GM19395 (cell line): ENCODE measurements around the gene POGK.
"Not testable (repeated sequence)": the region's sequence is repeated elsewhere in the genome, so short reads cannot be mapped to it uniquely, and the experiment has no call there.

ENCODE experiments used
- ATAC-seq: cut with Tn5 transposase; IDR thresholded peaks from one replicate; pipeline ENCODE4 v1.9.1; 2021; ENCODE audit warnings: mild to moderate bottlenecking, moderate library complexity; ENCODE audit not compliant: unreplicated experiment

The POGK gene

GRCh38 chr1:166855558-166855957 is 16.3 kb downstream of the POGK start:
- no peak for ATAC-seq

GRCh38 chr1:166857995-166858394 is 18.7 kb downstream of the POGK start:
- no peak for ATAC-seq

GRCh38 chr1:166858726-166859419 is 19.6 kb downstream of the POGK start:
- no peak for ATAC-seq

DNA sequence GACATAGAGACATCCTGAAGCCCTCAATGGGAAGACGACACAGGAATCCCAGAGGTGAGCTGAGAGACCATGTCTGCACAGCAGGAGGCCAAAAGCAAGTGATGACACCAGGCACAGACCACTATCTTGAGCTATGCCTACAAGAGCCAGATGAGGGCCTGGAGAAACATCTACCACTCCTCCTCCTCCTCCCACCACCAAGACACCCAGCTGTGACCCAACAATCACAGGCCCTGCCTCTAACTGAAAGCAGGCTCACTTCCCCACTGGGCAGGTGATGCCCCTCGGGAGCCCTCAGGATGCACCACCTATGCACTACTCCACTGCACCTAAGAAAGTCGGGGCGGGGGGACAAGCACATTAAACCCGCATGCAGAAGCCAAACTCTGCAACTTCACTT is 20.3 kb downstream of the POGK start:
- no peak for ATAC-seq

- no peak for ATAC-seq
These were observed 26.7 kb downstream of the POGK start for GRCh38 chr1:166865926-166866325.

GRCh38 chr1:166868639-166869038 is 29.4 kb downstream of the POGK start:
- no peak for ATAC-seq

DNA sequence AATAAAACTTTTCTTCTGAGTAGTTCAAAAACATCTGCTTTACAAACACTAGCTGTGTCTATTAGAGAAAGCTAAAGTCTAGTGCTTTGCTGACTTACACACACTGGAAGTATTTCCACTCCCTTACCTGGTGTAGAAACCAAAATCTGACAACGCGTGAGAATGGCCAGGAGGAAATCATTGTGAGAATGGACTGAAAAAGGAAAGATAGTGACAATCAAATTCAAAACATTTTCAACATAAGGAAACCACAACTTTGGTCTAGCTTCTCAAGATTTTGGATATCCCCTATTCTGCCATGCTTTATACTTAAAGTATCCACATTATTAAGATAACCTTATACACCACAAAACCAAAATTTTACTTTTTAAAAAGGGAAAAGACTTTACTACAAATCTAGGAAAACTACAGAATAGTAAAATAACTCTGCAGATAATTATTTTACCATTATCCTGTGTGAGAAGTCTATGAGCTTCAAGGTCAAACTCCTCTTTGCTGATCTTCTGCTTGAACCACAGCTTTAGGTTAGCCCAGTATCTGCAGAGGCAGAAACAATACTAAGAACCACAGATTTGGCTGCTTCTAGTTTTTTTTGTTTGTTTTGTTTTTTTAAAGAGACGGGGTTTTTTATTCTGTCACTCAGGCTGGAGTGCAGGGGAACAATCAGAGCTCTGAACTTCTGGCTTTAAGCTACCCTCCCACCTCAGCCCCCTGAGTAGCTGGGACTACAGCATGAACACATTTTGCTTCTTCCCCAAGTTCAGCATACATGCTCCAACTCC is 30.2 kb downstream of the POGK start:
- no peak for ATAC-seq

- ATAC-seq = no peak
These were observed 31.3 kb downstream of the POGK start for GRCh38 chr1:166870584-166870983.

- no peak for ATAC-seq
These were observed 35.2 kb downstream of the POGK start for GRCh38 chr1:166874464-166874863.

DNA sequence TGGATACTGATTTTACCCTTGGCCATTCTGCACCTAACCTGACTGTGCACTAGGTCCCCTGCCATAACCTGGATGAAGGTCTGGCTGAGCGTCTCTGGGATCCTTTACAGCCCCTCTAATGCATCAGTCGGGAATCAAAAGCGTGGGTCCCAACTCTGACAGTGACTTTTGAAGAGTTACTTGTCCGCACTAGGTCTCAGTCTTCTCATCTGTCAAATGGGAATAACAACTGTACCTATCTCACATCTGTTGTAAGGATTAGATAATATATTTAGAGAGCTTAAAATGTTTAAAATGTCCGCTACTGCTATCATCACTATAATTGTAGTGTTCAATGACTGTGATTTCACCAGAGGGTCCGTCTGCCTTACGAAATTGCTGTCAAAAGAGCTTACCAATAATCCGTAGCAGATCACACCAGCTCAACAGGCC is 36.0 kb downstream of the POGK start:
- no peak for ATAC-seq

DNA sequence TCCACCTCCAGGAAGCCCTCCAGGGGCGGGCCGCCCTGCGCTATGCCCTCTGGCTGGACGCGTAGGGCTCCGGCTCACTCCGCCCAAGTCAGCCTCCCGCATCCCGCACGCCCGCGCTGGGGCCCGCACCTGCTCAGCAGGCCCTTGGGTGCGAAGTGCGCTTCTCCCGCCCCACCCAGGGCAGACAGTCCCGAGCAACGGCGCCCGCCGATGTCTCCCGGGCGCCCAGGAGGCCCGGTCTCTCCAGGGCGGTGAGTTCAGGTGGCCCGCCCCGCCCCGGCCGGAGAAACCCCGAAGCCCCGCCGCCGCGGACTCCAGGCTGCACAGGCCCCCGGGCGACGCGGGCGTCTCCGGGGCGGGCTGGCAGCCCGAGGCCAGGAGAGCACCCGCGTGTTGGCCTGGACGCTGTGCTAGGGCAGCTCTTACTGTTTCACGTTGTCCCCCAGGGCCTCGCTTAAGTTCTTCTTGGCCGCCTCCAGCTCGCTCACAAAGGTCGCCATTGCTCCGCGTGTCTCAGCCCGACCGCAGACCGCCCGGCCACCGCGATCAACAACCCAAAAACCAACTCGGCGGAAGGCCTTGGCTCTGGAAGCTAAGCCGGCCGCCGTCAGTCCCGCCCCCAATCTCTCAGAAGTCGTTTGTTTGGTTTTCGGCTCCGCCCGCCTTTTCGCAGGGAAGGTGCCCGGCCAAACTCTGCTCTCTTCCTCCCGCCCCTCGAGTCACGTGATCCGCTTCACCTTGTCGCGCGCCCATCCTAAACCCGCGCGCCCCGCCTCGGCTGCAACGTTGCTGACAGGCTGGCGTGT is 36.7 kb downstream of the POGK start, which contains the start of gene TADA1:
TADA1 (minus strand) TSS at position 531 of the 806 bp plus-strand sequence; CDS start at position 500, 31 bp downstream.
- ATAC-seq = peak; percentile 90

DNA sequence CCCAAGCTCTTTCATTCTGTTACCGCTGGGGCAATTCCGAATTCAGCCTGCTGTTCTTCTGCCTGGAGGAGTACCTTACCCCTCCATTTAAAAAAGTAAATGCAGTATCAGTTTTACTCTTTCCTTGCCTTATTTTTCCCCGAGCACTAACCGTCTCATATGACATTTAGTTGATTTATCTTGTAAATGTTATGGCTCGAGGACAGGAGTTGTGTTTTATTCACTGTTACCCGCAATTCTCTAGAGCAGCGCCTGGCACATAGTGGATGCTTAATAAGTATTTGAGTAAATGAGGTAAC is 37.2 kb downstream of the POGK start:
- no peak for ATAC-seq

- ATAC-seq = not testable (repeated sequence)
These were observed 39.1 kb downstream of the POGK start for GRCh38 chr1:166878173-166878917.

DNA sequence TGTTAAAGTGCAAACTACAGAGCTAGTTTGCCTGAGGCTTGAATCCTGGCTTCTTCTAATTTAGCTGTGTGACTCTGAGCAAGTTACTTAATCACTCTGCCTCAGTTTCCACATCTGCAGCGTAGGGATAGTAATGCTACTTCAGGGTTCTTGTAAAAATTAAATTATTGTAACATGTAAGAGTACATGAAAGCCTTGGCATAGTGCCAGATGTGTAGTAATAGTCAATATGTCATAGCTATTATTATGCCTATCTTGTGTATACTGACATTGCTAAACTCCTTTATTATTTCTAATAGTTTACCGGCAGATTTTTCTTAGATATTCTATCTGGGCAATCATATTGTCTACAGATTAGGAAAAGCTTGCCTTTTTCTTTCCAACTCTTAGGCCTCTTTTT is 43.6 kb downstream of the POGK start:
- ATAC-seq = no peak

DNA sequence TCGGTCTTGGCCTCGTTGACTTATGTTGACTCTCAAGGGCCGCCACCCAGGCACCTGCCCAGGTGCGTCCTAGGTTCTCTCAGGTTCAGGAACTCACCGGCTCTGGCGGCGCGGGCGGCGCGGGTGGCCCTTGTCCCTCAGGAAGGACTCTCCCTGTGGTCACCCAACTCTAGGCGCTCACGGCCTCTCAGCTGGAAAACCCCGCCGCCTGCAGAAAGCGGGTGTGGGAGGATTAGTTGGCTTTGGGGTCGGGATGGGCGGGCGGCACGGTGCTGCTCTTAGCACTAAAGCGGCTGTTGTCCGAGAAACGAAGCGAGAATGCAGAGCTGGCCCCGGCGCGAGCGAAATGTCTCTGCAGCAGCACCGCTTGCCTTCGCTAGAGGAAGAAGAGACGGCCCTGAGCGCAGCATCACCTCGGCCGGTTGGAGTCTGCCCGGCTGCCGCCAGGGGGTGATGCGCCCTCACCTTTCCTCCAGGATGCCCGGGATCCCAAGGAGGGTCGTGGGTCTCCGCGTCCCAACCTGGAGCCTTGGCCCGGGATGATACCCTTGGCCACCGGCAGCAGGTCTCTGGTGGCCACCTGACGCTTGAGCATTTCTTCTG is 44.9 kb downstream of the POGK start:
- peak; percentile 61 for ATAC-seq

GRCh38 chr1:166884971-166885370 is 45.7 kb downstream of the POGK start:
- no peak for ATAC-seq

GRCh38 chr1:166888373-166889111 is 49.3 kb downstream of the POGK start:
- ATAC-seq = no peak

GRCh38 chr1:166889776-166890175 is 50.5 kb downstream of the POGK start:
- ATAC-seq = no peak

DNA sequence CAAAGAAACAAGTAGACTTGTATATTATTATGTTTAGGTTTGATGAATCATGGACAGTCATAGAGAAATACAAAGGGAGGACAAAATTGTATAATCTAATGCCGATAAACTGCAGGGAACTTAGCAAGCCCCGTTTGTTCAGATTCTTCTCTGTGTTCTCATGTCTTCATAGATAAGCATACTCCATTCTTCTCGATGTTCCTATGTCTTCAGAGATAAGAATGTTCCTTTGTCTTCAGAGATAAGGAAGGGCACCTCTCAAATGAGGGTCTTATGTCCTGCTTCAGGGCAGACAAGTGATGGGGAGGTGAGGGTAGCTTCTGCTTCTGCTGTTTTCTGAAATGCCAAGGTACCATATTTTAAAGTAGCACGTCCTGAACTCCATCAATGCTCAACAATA is 56.5 kb downstream of the POGK start:
- ATAC-seq = no peak

DNA sequence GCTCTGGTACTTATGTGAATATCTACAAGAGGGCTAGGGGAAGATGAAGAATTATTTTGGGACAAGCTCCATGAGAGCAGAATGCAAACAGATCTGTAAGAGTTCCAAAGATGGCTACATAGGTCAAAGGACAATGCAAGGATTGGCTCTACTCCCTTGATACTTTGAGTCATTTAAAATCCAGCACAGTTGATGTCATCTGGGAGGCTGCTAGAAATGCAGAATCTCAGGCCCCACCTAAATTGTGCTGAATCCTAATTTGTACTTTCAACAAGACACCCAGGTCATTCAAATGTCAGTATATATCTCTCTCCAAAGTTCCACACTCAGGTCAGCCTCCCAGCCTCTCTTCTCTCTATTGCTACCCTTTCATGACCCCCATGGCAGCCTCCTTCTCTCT is 60.5 kb downstream of the POGK start:
- ATAC-seq = no peak
